Activated naive CD8-positive, alpha-beta T cell (primary cell): Measurements from ENCODE around the gene RACK1.
A peak's percentile ranks its signal among the peaks of the same experiment; 100 is the strongest.

Experiments
- H3K27ac Mint-ChIP-seq: one replicate; pipeline ENCODE4 v1.8.0; 2021; ENCODE audit warnings: mixed read lengths
- H3K27me3 Mint-ChIP-seq: one replicate; pipeline ENCODE4 v1.8.0; 2021; ENCODE audit warnings: mixed read lengths
- H3K36me3 Mint-ChIP-seq: one replicate; pipeline ENCODE4 v1.8.0; 2021; ENCODE audit warnings: mixed read lengths
- H3K4me1 Mint-ChIP-seq: one replicate; pipeline ENCODE4 v1.8.0; 2021; ENCODE audit warnings: low read depth, mixed read lengths
- H3K4me3 Mint-ChIP-seq: one replicate; pipeline ENCODE4 v1.8.0; 2021; ENCODE audit warnings: mild to moderate bottlenecking, mixed read lengths
- H3K9me3 Mint-ChIP-seq: one replicate; pipeline ENCODE4 v1.8.0; 2021; ENCODE audit warnings: low read depth, mixed read lengths

RACK1 gene

DNA sequence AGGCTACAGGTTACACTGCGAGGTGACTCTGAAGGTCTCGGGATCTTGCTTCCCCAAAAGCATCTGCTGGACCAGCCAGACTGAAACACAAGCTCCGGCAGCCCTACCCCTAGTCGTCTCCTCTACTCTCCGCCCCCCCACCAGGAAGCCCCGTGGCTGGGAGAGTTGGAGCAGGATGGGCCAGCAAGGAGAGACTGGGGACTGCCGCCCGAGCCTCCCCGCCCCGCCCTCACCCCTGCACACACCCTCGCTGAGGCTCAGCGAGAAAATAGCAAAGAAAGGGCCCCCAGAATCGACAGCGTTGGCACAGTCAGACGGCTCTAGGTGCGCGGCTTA is 40.0 kb downstream of the RACK1 start:
- peaks cover 26% of the 10 kb centered on the region for H3K4me1 Mint-ChIP-seq
- H3K9me3 Mint-ChIP-seq, result no peaks in the 10 kb centered on the region
- no peaks in the 10 kb centered on the region for H3K27me3 Mint-ChIP-seq
- peak overlapping the region; percentile 86 for H3K4me3 Mint-ChIP-seq
- H3K27ac Mint-ChIP-seq, result no peak overlapping the region
- no peaks in the 10 kb centered on the region for H3K36me3 Mint-ChIP-seq

DNA sequence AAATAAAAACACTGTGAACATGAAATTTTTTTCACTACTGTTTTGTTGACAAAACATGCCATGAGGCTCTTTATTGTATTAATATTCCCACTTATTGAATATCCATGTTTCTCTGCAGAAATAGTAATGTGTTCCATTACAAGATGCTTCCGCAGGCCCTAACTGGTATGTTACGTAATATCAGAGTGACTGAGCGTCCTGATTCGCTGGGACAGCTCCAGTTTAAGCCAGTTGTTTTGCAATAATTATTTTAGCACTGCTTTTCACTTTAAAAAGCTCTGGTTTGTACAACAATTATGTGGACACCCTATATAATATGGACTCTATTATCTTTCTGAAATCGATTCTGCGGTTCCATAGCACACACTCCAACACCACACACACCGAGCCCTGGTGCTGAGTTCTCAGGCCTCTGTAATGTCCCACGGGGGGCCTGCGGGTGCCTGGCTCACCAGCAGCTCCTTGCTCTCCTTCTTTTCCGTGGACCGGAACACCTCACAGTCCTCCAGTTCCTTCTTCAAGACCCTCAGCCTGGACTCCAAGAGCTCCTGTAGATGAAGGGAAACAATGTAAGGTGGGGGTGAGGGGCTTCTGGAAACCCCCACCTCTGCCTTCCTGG is 40.5 kb downstream of the RACK1 start:
- Mint-ChIP-seq H3K4me3 (peak overlapping the region; percentile 86), H3K36me3 (no peaks in the 10 kb centered on the region), H3K27ac (no peak overlapping the region), H3K4me1 (peaks cover 26% of the 10 kb centered on the region), H3K9me3 (no peaks in the 10 kb centered on the region), H3K27me3 (no peaks in the 10 kb centered on the region)

DNA sequence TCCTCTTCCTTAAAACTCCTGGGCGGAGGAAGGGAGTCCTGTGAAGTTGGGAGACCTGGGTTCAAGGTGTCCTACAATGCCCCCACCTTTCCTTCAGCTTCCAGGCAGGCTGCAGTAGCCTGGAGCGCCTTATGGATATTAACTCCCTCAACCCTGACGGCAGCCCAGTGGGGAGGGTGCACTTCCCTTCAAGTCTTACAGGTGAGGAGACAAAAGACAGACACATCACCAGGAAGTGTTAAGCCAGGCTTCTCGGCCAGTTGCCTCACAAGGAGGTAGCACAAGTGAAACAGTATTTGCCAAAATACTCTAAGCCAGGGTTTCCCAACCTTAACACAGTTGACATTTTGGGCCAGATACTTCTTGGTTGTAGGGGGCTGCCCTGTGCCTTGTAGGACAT is 42.9 kb downstream of the RACK1 start:
- H3K4me3 Mint-ChIP-seq, result no peak overlapping the region

DNA sequence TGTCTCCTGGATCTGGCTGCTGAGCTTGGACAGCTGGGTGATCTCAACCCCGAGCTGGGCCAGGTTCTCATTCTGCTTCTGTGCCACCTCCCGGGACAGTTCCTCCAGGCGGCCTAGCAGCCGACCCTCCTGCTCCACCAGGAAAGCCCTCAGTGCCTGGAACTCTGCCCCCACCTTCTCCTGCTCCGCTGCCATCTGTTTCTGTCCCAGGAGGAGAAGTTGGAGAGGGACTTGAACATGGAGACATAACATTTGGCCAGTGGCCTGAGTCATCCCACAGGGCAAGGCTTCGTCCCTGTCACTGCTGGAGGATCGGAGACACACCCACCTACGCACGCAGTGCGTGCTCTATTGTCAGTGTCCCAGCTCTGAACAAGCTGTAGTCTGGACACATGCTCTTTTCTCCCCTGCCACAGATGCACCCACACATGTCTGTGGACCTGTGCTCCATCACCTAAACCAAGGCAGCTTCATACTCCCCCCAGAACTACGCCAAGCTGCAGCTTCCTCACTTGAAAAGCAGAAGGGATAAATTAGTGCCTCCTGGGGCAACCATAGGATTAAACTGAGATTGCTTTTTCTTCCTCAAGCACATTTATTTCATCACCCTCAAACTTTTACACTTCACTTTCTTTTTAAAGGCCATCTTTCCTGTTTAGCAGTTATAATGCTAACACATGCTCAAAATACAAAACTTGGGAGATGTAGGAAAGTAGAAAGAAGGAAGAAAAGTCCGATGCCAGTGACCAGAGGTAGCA is 43.6 kb downstream of the RACK1 start:
- Mint-ChIP-seq H3K27me3 (no peaks in the 10 kb centered on the region), H3K36me3 (no peaks in the 10 kb centered on the region), H3K4me3 (no peak overlapping the region), H3K27ac (no peak overlapping the region), H3K9me3 (no peaks in the 10 kb centered on the region), H3K4me1 (peaks cover 3% of the 10 kb centered on the region)

More for the DNA sequence above, 42.9 kb downstream of the RACK1 start:
- peaks cover 7% of the 10 kb centered on the region for H3K4me1 Mint-ChIP-seq
- H3K27me3 Mint-ChIP-seq, result no peaks in the 10 kb centered on the region
- H3K27ac Mint-ChIP-seq, result no peak overlapping the region
- no peaks in the 10 kb centered on the region for H3K36me3 Mint-ChIP-seq
- H3K9me3 Mint-ChIP-seq, result no peaks in the 10 kb centered on the region

DNA sequence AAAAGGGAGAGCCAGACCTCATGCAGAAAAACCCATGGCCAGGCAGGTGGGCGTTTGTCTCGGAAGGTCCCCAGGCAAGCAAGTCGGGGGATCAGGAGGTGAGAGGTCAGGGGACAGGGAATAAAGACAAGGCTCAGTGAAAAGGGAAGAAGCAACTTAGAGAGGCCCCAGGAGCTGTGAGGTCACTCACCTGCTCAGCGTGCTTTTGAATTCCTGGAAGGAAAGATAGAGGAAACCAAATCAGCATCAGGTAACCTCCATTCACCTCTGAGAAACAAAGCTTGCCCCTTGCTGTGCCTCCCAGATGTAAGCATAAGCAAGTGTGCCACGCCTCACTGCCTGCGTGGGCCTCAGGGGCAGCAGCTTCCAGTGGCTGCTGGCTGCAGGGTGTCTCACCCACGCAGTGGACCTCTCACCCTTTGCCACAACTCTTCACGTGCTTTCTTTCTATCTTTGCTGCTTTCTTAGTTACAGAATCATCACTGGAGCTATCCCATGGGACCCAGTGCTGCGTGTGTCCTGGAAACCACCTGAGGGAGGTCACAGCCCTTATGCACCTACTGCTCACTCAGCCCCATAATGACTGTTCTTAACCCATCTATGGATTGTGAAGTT is 44.7 kb downstream of the RACK1 start:
- peaks cover under 1% of the 10 kb centered on the region for H3K4me1 Mint-ChIP-seq
- no peak overlapping the region for H3K27ac Mint-ChIP-seq
- H3K27me3 Mint-ChIP-seq, result no peaks in the 10 kb centered on the region
- H3K36me3 Mint-ChIP-seq, result no peaks in the 10 kb centered on the region
- no peak overlapping the region for H3K4me3 Mint-ChIP-seq
- no peaks in the 10 kb centered on the region for H3K9me3 Mint-ChIP-seq

DNA sequence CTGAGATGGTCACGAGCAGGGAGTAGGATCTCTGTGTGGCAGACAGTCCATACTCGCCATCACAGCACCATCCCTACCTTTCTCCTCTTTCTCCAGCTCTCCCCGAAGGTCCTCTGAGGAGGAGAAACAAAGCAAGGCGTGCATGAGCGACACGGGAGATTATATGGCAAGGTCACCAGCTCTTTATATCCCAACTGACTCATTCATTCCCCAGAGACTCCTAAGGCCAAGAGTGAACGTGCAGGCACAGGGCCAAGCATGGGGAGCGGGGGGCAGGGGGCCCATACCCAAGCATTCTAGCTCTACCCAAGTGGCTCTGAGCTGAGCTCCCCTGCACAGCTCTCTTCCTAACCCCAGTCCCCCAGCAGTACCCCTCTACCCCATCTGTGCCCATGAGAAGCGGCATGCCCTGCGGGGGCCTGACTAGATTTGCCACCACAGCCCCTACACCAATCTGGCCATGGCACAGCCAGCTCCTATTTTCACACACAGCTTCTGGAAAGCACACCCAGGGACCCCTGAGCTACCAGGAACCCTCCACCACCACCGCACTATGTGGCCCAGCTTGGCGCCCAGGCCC is 45.5 kb downstream of the RACK1 start:
- H3K36me3 Mint-ChIP-seq, result no peaks in the 10 kb centered on the region

DNA sequence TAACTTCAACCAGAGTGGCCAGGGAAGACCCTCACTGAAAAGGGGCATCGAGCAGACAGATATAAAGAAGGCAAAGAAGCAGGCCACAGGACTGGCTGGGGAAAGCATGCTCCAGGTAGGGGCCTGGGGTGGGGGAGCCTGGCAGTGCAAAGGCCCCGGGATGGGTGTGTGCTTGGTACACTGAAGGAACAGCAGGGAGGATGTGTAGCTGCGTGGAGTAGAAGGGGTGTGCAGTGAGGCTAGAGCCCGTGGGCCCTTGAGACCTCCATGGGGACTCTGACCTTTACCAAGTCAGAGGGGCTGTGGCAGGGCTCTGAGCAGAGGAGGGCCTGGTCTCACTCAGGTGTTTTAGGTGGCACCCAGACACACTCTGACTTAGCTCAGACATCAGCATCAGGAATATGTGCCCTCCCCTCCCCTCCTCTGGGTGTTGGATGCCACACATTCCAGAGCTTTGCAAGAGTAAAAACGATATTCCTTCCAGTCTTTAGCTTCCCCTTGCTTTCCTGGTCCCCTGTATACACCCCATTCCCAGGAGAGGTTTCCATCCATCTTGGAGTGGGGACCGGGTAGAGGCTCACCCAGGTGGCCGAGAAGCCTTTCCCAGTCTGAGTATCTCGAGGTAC is 46.3 kb downstream of the RACK1 start:
- Mint-ChIP-seq H3K9me3 (no peaks in the 10 kb centered on the region), H3K4me1 (peaks cover 6% of the 10 kb centered on the region), H3K27ac (no peak overlapping the region), H3K27me3 (no peaks in the 10 kb centered on the region), H3K4me3 (no peak overlapping the region), H3K36me3 (no peaks in the 10 kb centered on the region)

More for the DNA sequence above, 45.5 kb downstream of the RACK1 start:
- Mint-ChIP-seq H3K27me3 (no peaks in the 10 kb centered on the region), H3K9me3 (no peaks in the 10 kb centered on the region), H3K4me1 (no peaks in the 10 kb centered on the region), H3K4me3 (no peak overlapping the region), H3K27ac (no peak overlapping the region)

DNA sequence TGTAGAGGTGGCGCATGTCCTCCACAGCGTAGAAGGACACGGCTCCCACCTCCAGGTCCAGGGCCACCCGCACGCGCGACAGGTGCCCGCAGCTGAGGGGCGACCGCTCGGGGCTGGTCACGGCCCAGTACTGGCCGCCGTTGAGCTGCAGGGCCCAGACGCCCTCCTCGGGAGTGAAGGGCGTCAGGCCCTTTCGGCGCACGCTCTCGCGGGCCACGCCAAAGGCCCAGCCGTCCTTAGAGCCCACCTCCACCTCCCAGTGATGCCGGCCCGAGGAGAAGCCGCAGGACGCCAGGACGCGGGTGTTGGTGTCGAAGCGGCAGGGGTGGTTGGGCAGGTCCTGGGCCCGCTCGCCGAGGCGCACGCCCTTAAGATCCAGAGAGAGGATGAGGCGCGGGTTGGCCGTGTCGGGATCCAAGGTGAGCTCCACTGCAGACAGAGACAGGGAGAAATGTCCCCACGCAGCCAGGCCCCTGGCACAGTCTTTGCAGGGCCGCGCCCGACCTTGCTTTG is 48.4 kb downstream of the RACK1 start:
- H3K4me1 Mint-ChIP-seq, result peaks cover 14% of the 10 kb centered on the region
- no peaks in the 10 kb centered on the region for H3K36me3 Mint-ChIP-seq

DNA sequence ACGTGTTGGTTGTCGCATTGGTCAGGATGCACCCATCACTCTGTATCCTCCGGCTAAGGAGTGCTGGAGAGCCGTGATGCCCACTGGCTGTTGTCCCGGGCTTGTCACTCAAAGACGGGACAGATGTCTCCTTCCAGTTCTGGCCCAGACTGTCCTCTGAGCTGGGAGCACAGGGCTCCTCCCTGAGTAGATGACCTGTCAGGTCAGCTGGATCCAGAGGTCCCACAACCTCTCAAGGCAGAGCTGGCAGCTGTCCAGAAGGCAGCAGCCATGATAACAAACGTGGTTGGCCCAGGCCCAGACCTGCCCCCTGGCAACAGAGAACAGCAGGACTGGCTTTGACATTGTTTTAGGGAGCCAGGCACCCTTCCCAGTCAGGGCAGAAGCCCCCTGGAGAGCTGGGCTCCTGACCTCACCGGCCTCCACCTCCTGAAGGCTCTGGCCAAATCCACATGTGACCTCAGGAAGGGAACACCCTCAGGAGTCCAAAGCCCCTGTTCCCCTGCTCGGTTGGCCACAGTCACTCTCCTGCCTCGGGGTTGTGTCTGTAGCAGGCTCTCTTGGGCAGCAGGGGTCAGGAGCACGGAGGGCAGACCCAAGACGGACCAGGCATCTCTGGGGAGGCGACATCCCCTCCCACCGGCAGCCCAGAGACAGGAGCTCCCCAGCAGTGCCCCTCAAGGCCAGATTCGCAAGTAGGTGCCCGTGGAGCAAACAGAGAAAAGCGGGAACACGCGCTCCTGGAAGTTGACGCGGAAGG is 49.0 kb downstream of the RACK1 start:
- no peaks in the 10 kb centered on the region for H3K9me3 Mint-ChIP-seq
- no peak overlapping the region for H3K4me3 Mint-ChIP-seq
- H3K27me3 Mint-ChIP-seq, result no peaks in the 10 kb centered on the region
- no peak overlapping the region for H3K27ac Mint-ChIP-seq
- no peaks in the 10 kb centered on the region for H3K36me3 Mint-ChIP-seq
- H3K4me1 Mint-ChIP-seq, result peaks cover 16% of the 10 kb centered on the region

More for the DNA sequence above, 48.4 kb downstream of the RACK1 start:
- H3K27ac Mint-ChIP-seq, result no peak overlapping the region
- H3K4me3 Mint-ChIP-seq, result no peak overlapping the region
- H3K9me3 Mint-ChIP-seq, result no peaks in the 10 kb centered on the region
- H3K27me3 Mint-ChIP-seq, result no peaks in the 10 kb centered on the region

DNA sequence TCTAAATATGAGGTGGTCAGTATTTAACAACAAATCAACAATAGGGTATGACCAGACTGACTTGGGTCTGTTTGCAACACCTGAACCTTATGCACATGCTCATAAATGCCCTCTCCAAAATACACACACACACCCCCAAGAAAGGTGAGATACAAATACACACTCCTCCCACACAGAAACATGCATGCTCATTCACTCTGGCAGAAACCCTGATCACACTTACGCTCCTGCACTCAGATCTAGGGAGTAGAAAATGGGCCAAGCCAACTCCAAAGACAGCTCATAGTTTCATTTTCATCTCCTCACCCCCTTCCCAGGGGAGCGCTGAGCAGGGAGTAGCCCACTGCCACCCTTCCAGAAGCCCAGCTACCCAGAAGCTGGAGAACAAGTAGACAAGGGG is 50.0 kb downstream of the RACK1 start:
- no peaks in the 10 kb centered on the region for H3K36me3 Mint-ChIP-seq
- peaks cover 18% of the 10 kb centered on the region for H3K4me1 Mint-ChIP-seq
- no peak overlapping the region for H3K4me3 Mint-ChIP-seq
- no peaks in the 10 kb centered on the region for H3K9me3 Mint-ChIP-seq
- H3K27me3 Mint-ChIP-seq, result no peaks in the 10 kb centered on the region
- H3K27ac Mint-ChIP-seq, result no peak overlapping the region

DNA sequence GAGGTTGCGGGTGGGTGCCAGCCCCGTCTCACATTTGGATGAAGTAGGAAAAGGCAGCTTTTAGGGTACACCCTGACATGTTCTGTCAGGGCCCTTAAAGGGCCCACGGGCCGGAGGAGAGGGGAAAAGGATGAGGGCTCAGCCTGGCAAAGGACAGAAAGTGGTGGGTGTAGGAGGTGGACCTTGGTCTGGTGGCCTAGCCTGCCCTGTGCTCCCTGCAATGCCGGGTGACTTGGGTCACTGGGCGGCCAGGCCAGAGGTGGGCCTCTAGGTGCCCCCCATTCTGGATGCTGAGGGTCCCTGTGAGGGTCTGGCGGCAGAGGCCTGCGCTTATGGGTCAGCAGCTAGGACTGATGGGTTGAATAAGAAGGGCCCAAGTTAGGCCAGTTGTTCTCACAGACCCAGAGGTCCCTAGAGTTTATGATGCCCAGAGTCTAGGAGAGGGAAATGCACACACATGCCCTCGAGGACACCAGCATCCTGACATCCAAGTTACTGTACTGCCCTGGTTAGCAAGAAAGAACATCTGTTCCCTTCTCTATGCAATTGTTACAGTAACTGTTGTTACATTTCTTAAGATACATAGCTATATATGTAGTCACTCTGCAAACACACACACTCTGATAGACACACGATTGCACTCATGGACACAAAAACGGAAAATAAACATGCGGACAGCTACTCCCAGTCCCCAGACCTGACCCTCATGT is 51.2 kb downstream of the RACK1 start:
- peaks cover 22% of the 10 kb centered on the region for H3K4me1 Mint-ChIP-seq
- no peaks in the 10 kb centered on the region for H3K9me3 Mint-ChIP-seq
- no peaks in the 10 kb centered on the region for H3K27me3 Mint-ChIP-seq
- peak overlapping the region; percentile 95 for H3K4me3 Mint-ChIP-seq
- H3K27ac Mint-ChIP-seq, result peak overlapping the region; percentile 98
- H3K36me3 Mint-ChIP-seq, result no peaks in the 10 kb centered on the region

DNA sequence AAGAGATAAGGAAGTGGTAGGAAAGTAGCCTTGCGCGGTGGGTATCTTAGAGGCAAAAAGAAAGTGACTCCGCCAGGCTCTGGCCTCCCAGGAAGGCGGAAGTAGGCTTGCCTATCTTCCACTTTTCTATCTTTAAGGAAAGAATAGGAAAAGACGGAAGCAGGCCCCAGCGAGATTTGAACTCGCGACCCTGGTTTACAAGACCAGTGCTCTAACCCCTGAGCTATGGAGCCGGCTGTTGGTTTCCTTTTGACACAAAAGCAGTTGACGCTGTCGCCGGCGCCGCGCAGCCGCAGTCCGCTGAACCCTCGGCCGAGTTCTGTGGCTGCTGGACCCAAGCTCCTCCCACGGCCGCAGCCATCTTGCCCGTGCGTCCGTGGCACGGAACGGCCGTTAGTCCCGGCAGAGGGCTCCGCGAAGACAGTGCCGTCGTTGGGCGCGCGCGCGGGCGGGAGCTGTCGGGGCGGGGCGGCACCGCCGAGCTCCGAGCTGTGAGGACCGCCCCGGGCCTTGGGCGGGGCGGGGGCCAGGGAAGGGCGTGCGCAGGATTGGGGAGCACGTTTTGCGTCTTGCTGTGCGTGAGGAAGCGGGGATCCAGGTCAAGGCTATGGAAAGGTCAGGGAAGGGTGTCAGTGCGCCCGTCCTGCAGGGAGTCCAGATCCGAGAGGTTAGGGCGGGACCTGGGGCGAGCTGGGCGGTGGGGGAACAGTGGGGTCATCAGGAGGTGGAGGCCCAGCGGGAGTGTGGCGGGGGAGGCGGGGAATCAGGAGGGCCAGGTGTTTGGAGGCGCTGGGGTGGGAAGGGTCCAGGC is 52.0 kb downstream of the RACK1 start:
- Mint-ChIP-seq H3K4me1 (peaks cover 24% of the 10 kb centered on the region), H3K4me3 (peak overlapping the region; percentile 95), H3K36me3 (no peaks in the 10 kb centered on the region), H3K27me3 (no peaks in the 10 kb centered on the region), H3K9me3 (no peaks in the 10 kb centered on the region), H3K27ac (peak overlapping the region; percentile 98)
